Gastroesophageal sphincter (tissue), 3 donors: Measurements from ENCODE around the gene SERPINA9.

Experiments used
- CTCF ChIP-seq, 4 experiments: fragments of 200-600 bp in 2 of 4; fragments of 450-650 bp in 2 of 4; sonication (generic) in 1 of 4; IDR thresholded peaks; one replicate each; pipeline ENCODE4 v1.5.1; 2017 to 2019; ENCODE audit warnings: antibody characterized with exemption in 4 of 4, mild to moderate bottlenecking in 2 of 4, moderate library complexity in 2 of 4
- POLR2A ChIP-seq, 2 donors: fragments of 450-650 bp; IDR thresholded peaks; one replicate each; pipeline ENCODE4 v1.6.1; 2017; ENCODE audit warnings: antibody characterized with exemption in 2 of 2, mild to moderate bottlenecking in 2 of 2, moderate library complexity in 1 of 2

- TF ChIP-seq CTCF (IDR thresholded peaks at IDR 0.05) (no peak), POLR2A (IDR thresholded peaks at IDR 0.05) (no peak)
Observed at GRCh38 chr14:94441531-94442205, 34.3 kb downstream of the SERPINA9 start.
